SK-MEL-5 (cell line): ENCODE results near the gene MANBA. TPM values are rescaled to one million over a fixed set of nuclear protein-coding genes. Genes with fewer than 3 reads are reported as not detected.

ENCODE experiments used
- DNase-seq: peaks from one replicate; pipeline ENCODE4 v3.0.0-alpha.2; 2016; ENCODE audit warnings: low read depth, low spot score
- in situ Hi-C: cut with HindIII; loops from 2 replicates; pipeline ENCODE4 v1.10.0; 2016; ENCODE audit warnings: low sequenced_read_pairs, high pct_unique_total_duplicates, low pct_unique_long_range_greater_than_20kb
- total RNA-seq: library from RNA; depleted of rRNA; stranded (reverse); fragments of >200 nt; shearing (Covaris generic); gene quantifications from 2 replicates; pipeline ENCODE4 v1.2.3, GENCODE V29; 2014

MANBA gene
- total RNA-seq, 1 experiment from 2014 or later: 41.7 TPM

GRCh38 chr4:102694791-102695190 is 66.0 kb downstream of the MANBA start:
- no peak for DNase-seq

GRCh38 chr4:102693861-102694260 is 66.9 kb downstream of the MANBA start:
- no peak for DNase-seq
- in situ Hi-C loops: no loop called here

More at GRCh38 chr4:102694791-102695190, 66.0 kb downstream of the MANBA start:
- in situ Hi-C loops: no loop called here

GRCh38 chr4:102693262-102693850 is 67.4 kb downstream of the MANBA start:
- DNase-seq: no peak

GRCh38 chr4:102692474-102692873 is 68.3 kb downstream of the MANBA start:
- in situ Hi-C loops: no loop called here
- DNase-seq: no peak

More at GRCh38 chr4:102693262-102693850, 67.4 kb downstream of the MANBA start:
- in situ Hi-C loops: no loop called here

GRCh38 chr4:102687982-102688433 is 72.8 kb downstream of the MANBA start:
- in situ Hi-C loops: no loop called here
- no peak for DNase-seq

- in situ Hi-C loops: no loop called here
- DNase-seq: no peak
These were observed 73.3 kb downstream of the MANBA start for GRCh38 chr4:102687373-102687981.

- no peak for DNase-seq
- in situ Hi-C loops: no loop called here
These were observed 75.0 kb downstream of the MANBA start for GRCh38 chr4:102685768-102686167.

GRCh38 chr4:102684610-102685052 is 76.1 kb downstream of the MANBA start:
- peak; percentile 73 for DNase-seq
- in situ Hi-C loops: no loop called here

GRCh38 chr4:102683881-102684609 is 76.7 kb downstream of the MANBA start:
- in situ Hi-C loops: no loop called here
- no peak for DNase-seq

GRCh38 chr4:102678695-102679335 is 82.0 kb downstream of the MANBA start:
- in situ Hi-C loops: no loop called here
- no peak for DNase-seq

- no peak for DNase-seq
- in situ Hi-C loops: no loop called here
These were observed 82.7 kb downstream of the MANBA start for GRCh38 chr4:102678107-102678506.

GRCh38 chr4:102675141-102675540 is 85.6 kb downstream of the MANBA start:
- no peak for DNase-seq
- in situ Hi-C loops: no loop called here

- no peak for DNase-seq
- in situ Hi-C loops: no loop called here
These were observed 93.8 kb downstream of the MANBA start for GRCh38 chr4:102667001-102667400.

- in situ Hi-C loops: no loop called here
- DNase-seq: no peak
These were observed 95.2 kb downstream of the MANBA start for GRCh38 chr4:102665527-102665926.

GRCh38 chr4:102663073-102663472 is 97.7 kb downstream of the MANBA start:
- in situ Hi-C loops: no loop called here
- DNase-seq: no peak

GRCh38 chr4:102657206-102657605 is 103.6 kb downstream of the MANBA start:
- in situ Hi-C loops: no loop called here

GRCh38 chr4:102647117-102647516 is 113.7 kb downstream of the MANBA start:
- no peak for DNase-seq
- in situ Hi-C loops: no loop called here

More at GRCh38 chr4:102657206-102657605, 103.6 kb downstream of the MANBA start:
- no peak for DNase-seq

- no peak for DNase-seq
- in situ Hi-C loops: no loop called here
These were observed 118.0 kb downstream of the MANBA start for GRCh38 chr4:102642631-102643298.
